HAP-1 (cell line): ENCODE results near the gene COL5A2.

ENCODE experiments used
- DNase-seq, 2 experiments: peaks; one replicate each; pipeline ENCODE4 v3.0.0-alpha.2; 2016 to 2020; ENCODE audit warnings: low spot score in 2 of 2
- H3K27me3 ChIP-seq: fragments of 250-450 bp; sonication (Bioruptor Pico); 2 replicates; pipeline ENCODE4 v1.5.1; 2020; ENCODE audit warnings: low read depth, mild to moderate bottlenecking, moderate library complexity
- H3K36me3 ChIP-seq: fragments of 250-450 bp; sonication (Bioruptor Pico); replicated peaks from 2 replicates; pipeline ENCODE4 v1.5.1; 2020; ENCODE audit warnings: mild to moderate bottlenecking
- H3K4me1 ChIP-seq: fragments of 250-450 bp; sonication (Bioruptor Pico); 2 replicates; pipeline ENCODE4 v1.5.1; 2020; ENCODE audit warnings: mild to moderate bottlenecking
- H3K4me3 ChIP-seq: fragments of 250-450 bp; sonication (Bioruptor Pico); 2 replicates; pipeline ENCODE4 v1.5.1; 2020; ENCODE audit warnings: mild to moderate bottlenecking, moderate library complexity
- H3K9me3 ChIP-seq: fragments of 250-450 bp; sonication (Bioruptor Pico); 2 replicates; pipeline ENCODE4 v1.5.1; 2020; ENCODE audit warnings: mild to moderate bottlenecking, moderate library complexity
- in situ Hi-C: fragments of 300-500 bp; cut with MboI; formaldehyde crosslinking; loops from 3 replicates; pipeline ENCODE4 v1.14.3; 2020; ENCODE audit warnings: low sequenced_read_pairs, inconsistent platforms, mixed read lengths

The COL5A2 gene

DNA sequence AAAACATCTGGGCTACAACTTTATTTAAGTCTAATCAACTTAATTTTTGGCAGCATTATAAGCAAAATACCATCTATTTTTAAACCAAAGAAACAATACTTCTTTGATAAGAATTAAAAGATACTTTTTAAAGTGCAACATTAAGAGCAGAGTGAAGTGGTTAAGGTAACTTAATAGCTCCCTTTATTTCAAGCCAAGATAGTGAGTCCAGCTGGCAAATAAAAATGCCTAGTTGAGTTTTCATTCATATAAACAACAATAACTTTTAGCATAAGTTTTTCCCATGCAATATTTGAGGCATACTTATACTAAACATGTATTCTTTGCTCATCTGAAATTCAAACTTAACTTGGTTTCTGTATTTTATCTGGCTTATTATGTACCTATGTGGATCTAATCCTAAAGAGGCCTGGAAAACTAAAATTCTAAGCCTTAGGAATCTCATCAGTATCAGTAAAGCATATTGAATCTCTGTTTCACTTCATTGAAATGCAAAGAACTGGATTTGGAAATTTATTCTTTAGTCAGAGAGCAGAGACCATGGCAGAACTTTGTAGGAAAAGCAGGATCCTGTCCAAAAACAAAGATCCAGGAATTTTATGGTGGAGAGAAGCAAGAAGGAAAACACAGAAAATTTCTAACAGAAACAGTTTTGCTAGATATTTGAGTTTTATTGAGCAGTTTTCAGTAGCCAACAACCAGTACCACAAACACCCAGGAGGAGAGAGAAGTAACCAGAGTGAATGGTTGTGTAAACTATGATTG lies 109.5 kb downstream of the COL5A2 start:
- DNase-seq = no peak
- Histone ChIP-seq H3K27me3 (no peaks in the 10 kb centered on the region), H3K9me3 (no peaks in the 10 kb centered on the region), H3K36me3 (no peaks in the 10 kb centered on the region), H3K4me3 (no peak overlapping the region), H3K4me1 (peaks cover 3% of the 10 kb centered on the region; the same call in 1 of the 2 replicates)
- in situ Hi-C loops = no loop called here

GRCh38 chr2:189066037-189066436 lies 113.5 kb downstream of the COL5A2 start:
- no peaks in the 10 kb centered on the region for H3K9me3 ChIP-seq
- H3K36me3 ChIP-seq = no peaks in the 10 kb centered on the region
- H3K27me3 ChIP-seq = no peaks in the 10 kb centered on the region
- DNase-seq = no peak
- H3K4me1 ChIP-seq = no peaks in the 10 kb centered on the region
- in situ Hi-C loops = no loop called here
- no peak overlapping the region for H3K4me3 ChIP-seq

GRCh38 chr2:189060096-189060642 lies 119.4 kb downstream of the COL5A2 start:
- in situ Hi-C loops = no loop called here

DNA sequence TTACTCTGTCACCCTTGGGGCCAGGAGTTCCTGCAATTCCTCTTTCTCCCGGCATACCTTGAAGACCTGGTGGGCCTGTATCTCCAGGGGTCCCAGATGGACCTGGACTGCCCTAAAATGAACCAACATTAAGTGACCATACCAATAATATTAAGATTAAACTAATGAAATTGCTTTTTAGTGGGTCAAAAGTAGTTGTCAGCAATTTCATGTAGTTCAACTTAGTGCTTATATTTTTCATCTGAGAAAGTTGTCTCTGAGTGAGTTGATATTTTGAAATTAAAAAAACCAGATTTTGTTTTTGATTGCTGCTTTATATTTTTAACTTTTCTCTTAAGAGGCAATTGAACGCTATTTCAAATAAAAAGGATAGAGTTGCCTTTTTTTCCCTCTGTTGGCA lies 122.2 kb downstream of the COL5A2 start:
- no peaks in the 10 kb centered on the region for H3K9me3 ChIP-seq
- no peak overlapping the region for H3K4me3 ChIP-seq
- H3K27me3 ChIP-seq = no peaks in the 10 kb centered on the region
- in situ Hi-C loops = no loop called here
- H3K4me1 ChIP-seq = no peaks in the 10 kb centered on the region
- no peak for DNase-seq
- H3K36me3 ChIP-seq = no peaks in the 10 kb centered on the region

More at GRCh38 chr2:189060096-189060642, 119.4 kb downstream of the COL5A2 start:
- no peak for DNase-seq
- Histone ChIP-seq H3K4me1 (no peaks in the 10 kb centered on the region), H3K9me3 (no peaks in the 10 kb centered on the region), H3K27me3 (no peaks in the 10 kb centered on the region), H3K36me3 (no peaks in the 10 kb centered on the region), H3K4me3 (no peak overlapping the region)

DNA sequence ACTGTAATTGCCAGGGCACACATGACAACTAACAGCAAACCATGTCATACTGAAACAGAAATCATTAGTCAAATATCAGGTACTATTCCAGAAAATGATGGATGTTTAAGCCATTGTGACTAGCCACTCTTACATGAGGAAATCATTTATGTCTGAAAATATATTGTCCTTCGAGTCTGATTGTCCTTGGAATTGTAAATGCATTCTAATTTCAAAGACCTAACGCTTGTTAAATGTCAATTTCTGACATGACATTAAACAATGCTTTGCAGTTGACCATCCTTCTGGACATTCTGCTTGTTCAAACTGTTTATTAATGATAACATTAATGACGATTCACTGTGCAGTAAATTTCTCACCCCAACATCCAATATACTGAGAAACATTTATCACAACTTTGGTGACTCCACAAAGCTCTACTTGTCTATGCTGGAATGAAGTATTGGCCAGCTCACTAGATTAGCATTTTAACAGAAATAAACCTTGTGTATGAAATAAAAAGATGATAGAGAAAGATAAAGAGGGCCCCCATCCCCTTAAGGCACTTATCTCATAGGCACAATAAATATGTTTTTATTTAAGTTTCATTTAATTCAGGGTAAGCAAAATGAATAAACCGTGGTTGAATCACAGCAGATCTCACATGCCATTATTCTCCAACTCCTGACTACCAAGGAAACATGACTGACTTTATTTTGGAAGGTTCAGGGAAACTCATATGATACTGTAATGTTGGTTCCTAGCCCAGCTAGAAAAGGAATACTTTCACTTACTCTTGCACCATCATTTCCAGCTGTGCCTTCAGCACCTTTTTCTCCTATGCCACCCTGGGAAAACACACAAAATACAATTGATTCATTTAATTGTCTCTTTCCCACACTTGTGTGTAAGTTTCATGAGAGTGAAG lies 123.1 kb downstream of the COL5A2 start:
- in situ Hi-C loops = no loop called here
- no peaks in the 10 kb centered on the region for H3K4me1 ChIP-seq
- H3K4me3 ChIP-seq = no peak overlapping the region
- no peaks in the 10 kb centered on the region for H3K9me3 ChIP-seq
- no peaks in the 10 kb centered on the region for H3K27me3 ChIP-seq
- no peak for DNase-seq
- H3K36me3 ChIP-seq = no peaks in the 10 kb centered on the region

DNA sequence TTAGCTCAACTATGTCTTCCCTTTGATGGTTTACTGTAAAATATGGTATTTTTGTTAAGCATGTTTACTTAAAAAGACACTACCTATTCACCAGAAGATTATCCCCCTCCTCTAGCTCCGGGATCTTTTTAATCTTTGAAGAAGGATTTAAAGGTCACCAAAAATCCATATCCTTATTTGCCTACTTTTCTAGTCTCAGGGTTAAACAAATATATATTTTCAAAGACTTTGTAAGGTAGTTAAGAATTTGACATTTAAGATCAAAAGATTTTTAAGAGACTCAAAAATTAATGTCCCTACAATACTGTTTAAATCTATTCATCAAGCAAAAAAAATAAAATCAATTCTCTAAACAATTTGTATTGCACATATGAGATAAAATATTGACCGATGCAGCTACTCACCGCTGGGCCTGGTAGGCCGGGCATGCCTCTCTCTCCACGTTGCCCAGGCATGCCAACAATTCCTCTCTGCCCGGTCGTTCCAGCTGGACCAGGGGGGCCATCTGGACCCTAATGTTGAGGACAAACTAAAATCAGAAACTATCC lies 129.3 kb downstream of the COL5A2 start:
- Histone ChIP-seq H3K4me3 (no peak overlapping the region), H3K27me3 (no peaks in the 10 kb centered on the region), H3K36me3 (no peaks in the 10 kb centered on the region), H3K4me1 (peaks cover 8% of the 10 kb centered on the region), H3K9me3 (no peaks in the 10 kb centered on the region)
- no peak for DNase-seq
- in situ Hi-C loops = no loop called here

- in situ Hi-C loops = no loop called here
- Histone ChIP-seq H3K9me3 (no peaks in the 10 kb centered on the region), H3K4me3 (no peak overlapping the region), H3K36me3 (no peaks in the 10 kb centered on the region), H3K27me3 (no peaks in the 10 kb centered on the region), H3K4me1 (peaks cover 8% of the 10 kb centered on the region)
- peak in 1 of 2 experiments; percentile 21 for DNase-seq
These were observed 129.8 kb downstream of the COL5A2 start for GRCh38 chr2:189049709-189050164.

DNA sequence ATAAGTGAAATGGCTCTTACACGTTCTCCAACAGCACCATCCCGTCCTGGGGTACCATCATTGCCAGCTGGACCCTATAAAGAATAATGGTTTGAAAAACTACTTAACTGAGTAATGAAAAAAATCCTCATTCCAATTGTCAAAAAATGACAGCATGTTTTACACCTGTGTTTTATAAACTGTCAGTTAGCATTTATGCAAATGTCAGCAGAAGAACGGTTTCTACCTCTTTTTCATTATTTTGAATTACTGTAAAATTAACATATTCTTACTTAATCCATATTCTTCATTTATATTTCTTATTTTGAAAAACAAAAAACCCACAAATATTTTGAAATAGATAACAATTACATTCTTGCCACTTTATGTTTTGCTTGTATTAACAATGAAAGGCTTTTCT lies 131.4 kb downstream of the COL5A2 start:
- Histone ChIP-seq H3K27me3 (no peaks in the 10 kb centered on the region), H3K4me3 (no peak overlapping the region), H3K9me3 (no peaks in the 10 kb centered on the region), H3K4me1 (peaks cover 8% of the 10 kb centered on the region), H3K36me3 (no peaks in the 10 kb centered on the region)
- in situ Hi-C loops = no loop called here
- DNase-seq = no peak

DNA sequence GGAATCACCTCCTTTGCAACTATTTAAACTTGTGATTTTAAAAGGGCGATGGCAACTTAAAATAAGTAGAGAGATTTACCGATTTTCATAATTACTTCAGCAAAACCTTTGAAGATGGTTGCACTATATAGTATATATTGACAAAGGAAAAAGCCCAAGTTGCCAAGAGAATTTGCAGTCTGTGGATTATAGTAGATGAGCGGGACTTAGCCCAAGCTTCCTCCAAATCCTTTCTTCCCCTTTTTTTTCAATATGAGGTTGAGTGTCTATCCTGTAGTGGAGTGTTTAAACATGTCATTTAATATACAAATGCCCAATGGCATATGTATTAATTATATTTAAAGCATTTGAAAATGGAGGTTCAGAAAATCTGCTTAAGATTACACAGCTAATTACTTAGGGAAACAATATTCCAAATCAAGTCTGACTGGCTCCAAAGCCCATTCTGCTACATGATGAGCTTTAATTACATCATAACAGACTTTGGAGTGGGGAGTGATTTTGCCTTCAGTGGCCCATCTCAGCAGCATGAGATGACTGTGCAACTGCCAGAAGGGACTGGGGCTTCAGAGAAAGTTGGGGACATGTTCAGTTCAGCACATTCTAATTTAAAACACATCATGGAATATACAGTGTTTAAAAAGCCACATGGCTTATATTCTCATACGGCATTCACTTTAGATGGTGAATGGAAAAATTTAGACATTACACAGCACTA lies 132.2 kb downstream of the COL5A2 start:
- H3K9me3 ChIP-seq = no peaks in the 10 kb centered on the region
- H3K4me3 ChIP-seq = no peak overlapping the region
- H3K27me3 ChIP-seq = no peaks in the 10 kb centered on the region
- no peaks in the 10 kb centered on the region for H3K36me3 ChIP-seq
- H3K4me1 ChIP-seq = peaks cover 8% of the 10 kb centered on the region
- in situ Hi-C loops = no loop called here
- DNase-seq = no peak

DNA sequence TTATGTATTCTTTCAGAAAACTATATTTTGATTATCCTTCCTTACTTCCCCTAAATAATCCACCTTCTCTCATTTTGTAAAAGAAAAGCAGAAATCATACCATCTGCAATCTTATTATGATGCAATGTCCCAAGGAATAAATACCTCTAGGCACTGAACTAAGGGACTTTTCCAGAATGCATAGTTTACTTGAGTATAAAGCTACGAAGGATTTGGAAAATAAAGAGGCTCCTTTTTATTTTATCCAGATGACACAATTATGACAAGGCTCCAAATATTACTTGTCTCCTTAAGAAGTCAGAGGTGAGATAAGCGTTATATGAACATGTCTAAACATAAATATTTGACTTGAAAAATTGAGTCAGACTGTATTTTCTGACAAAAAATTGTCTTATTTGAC lies 133.2 kb downstream of the COL5A2 start:
- no peak for DNase-seq

DNA sequence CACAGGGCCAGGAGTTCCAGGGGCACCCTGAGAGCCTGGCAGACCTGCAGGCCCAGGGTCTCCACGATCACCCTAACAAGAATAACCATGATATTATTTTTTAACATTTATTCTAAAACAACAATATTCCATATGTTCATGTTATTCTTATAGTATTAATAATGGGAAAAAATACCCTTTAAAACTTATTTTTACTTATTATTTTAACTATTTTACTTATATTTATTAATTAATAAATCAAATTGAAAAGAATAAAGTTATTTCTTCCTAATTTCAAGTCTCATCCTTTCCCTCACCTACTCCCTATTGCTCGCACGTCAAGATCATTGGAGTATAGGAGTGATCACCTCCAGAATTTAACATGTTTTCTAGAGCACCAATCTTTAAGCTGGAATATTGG lies 133.7 kb downstream of the COL5A2 start:
- no peak for DNase-seq
- H3K4me1 ChIP-seq = peaks cover 8% of the 10 kb centered on the region
- H3K4me3 ChIP-seq = no peak overlapping the region
- H3K36me3 ChIP-seq = no peaks in the 10 kb centered on the region
- no peaks in the 10 kb centered on the region for H3K9me3 ChIP-seq
- H3K27me3 ChIP-seq = no peaks in the 10 kb centered on the region
- in situ Hi-C loops = no loop called here

More for the DNA sequence above, 133.2 kb downstream of the COL5A2 start:
- Histone ChIP-seq H3K9me3 (no peaks in the 10 kb centered on the region), H3K36me3 (no peaks in the 10 kb centered on the region), H3K4me1 (peaks cover 8% of the 10 kb centered on the region), H3K4me3 (no peak overlapping the region), H3K27me3 (no peaks in the 10 kb centered on the region)
- in situ Hi-C loops = no loop called here

- no peak for DNase-seq
- Histone ChIP-seq H3K4me1 (no peaks in the 10 kb centered on the region), H3K9me3 (no peaks in the 10 kb centered on the region), H3K36me3 (no peaks in the 10 kb centered on the region), H3K4me3 (no peak overlapping the region), H3K27me3 (no peaks in the 10 kb centered on the region)
- in situ Hi-C loops = no loop called here
These were observed 142.0 kb downstream of the COL5A2 start for GRCh38 chr2:189037518-189037917.

DNA sequence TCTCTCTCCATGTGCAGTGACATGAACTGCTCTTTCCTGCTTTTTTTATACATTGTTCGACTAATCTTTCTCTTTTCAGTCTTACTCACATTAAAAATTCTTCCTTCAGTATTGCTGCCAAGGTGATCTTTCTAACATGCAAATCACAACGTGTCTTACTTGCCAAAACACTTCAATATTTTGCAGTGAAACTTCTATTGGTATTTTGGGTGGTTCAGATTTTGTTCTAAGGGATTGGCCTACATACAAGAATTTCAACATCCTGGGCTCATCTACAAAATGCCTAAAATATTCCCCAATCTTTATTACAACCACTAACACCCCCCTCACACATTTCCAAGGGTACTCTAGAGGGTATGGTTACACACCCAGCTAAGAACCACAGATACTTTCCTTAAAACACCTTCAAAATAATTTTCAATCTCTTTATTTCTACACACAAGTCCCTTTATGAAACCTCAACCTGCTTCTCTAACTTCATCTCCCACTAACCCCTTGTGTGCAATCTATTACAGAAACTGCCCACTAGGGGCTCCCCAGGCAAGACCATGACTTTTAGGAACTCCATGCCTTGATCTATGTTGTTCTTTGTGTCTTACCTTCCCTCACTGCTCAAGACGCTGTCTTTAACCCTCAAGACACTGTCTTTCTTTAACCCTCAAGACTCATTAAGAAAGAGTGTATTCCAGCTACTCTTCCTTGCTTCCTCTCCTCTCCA lies 154.5 kb downstream of the COL5A2 start:
- Histone ChIP-seq H3K4me3 (no peak overlapping the region), H3K27me3 (no peaks in the 10 kb centered on the region), H3K36me3 (no peaks in the 10 kb centered on the region), H3K4me1 (peaks cover 4% of the 10 kb centered on the region), H3K9me3 (no peaks in the 10 kb centered on the region)
- peak; percentile 19 to 26 for DNase-seq
- in situ Hi-C loops = no loop called here
